ENCODE data around the gene PCNT. TPM values are rescaled to one million over a fixed set of nuclear protein-coding genes. Genes with fewer than 3 reads are reported as not detected.

The PCNT gene
- total and polyA plus RNA-seq, 9 of the 15 experiments (the other 6 are each of a cell fraction or from before 2014, with no cell fraction given) = 9.1 to 53.5 (median 31.3) TPM

GRCh38 chr21:46399129-46399528, 75.2 kb downstream of the PCNT start:
- H3K9me1 ChIP-seq (ENCODE audit: control insufficient read depth, insufficient read depth, low read length) = no peaks in the 10 kb centered on the region
- BruUV-seq (replicated peaks) = no TSS peak
- H3K27ac ChIP-seq (ENCODE audit: extremely low read depth, low read depth, low read length) = no peak overlapping the region
- no peaks in the 10 kb centered on the region for H3K27me3 ChIP-seq (ENCODE audit: control insufficient read depth in 2 of 2, insufficient read depth in 2 of 2, low read length in 2 of 2)
- H3K9me3 ChIP-seq (replicated peaks; ENCODE audit: control insufficient read depth, insufficient read depth, low read depth, low read length) = no peaks in the 10 kb centered on the region
- H3K36me3 ChIP-seq (ENCODE audit: control insufficient read depth, insufficient read depth, low read length) = peaks cover 67% of the 10 kb centered on the region; the same call in 2 of the 3 replicates
- H2AFZ ChIP-seq (ENCODE audit: low read depth, low read length) = no peak overlapping the region
- ATAC-seq (no peak), FAIRE-seq (no peak), DNase-seq (ENCODE audit: extremely low read depth in 1 of 4, low spot score in 3 of 4) (no peak)
- H3K79me2 ChIP-seq (ENCODE audit: control insufficient read depth, insufficient read depth, low read length) = no peaks in the 10 kb centered on the region
- H3K9ac ChIP-seq (ENCODE audit: insufficient read depth in 1 of 2, low read depth in 2 of 2, low read length in 2 of 2) = no peak overlapping the region
- H3K4me1 ChIP-seq (replicated peaks in 1 of 2; ENCODE audit: control insufficient read depth in 2 of 2, insufficient read depth in 2 of 2, low read length in 2 of 2) = peaks cover 0 to 10% of the 10 kb centered on the region in 2 experiments; a peak in 2 of 5 replicates
- ChIA-PET POLR2A (interaction anchor here (1.4 kb wide), 1 partner anchor 8 kb away, joined by 6 read pairs; no protein-coding TSS in a partner anchor), CTCF (ENCODE audit: low intra/inter-chr PET ratio) (interaction anchor here (0.6 kb wide), 1 partner anchor 1359 kb away, joined by 4 read pairs; no protein-coding TSS in a partner anchor)
- TF ChIP-seq ZNF830 (CRISPR knock-in tag; IDR thresholded peaks at IDR 0.05) (no peak), CHCHD3 (CRISPR knock-in tag; IDR thresholded peaks at IDR 0.05) (no peak)
- no peaks in the 10 kb centered on the region for H4K20me1 ChIP-seq (replicated peaks; ENCODE audit: control insufficient read depth, insufficient read depth, low read length)
- intact Hi-C loops (cut with micrococcal nuclease) = no loop called here
- in situ Hi-C loops (cut with MboI) = no loop called here
- H3K4me2 ChIP-seq (ENCODE audit: insufficient read depth, low read length) = no peak overlapping the region
- 93% methylated on average over 1 of the region's 1 CpG for WGBS (ENCODE audit: insufficient coverage, low coverage, missing lambda C conversion rate)
- H3K4me3 ChIP-seq = no peak overlapping the region

DNA sequence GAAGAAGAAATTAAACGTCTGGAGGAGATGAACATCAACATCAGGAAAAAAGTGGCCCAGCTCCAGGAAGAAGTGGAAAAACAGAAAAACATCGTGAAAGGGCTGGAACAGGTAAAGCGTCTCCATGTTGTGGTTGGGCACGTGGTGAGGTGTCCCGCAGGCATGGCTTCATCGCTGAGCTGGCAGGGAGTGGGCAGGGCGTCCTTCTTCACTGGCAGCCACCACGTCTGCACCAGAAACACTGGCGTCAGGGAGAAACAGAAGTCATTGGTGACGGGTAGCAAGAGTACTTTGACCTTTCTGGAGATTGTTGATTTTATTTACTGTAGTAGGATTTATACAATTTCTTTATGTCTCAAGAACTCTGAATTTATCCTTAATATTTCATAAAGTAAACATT, 75.7 kb downstream of the PCNT start:
- in situ Hi-C loops (cut with MboI) = no loop called here
- no peak for FAIRE-seq
- Histone ChIP-seq H3K36me3 (ENCODE audit: control insufficient read depth, insufficient read depth, low read length) (peaks cover 64% of the 10 kb centered on the region; the same call in 2 of the 3 replicates), H4K20me1 (replicated peaks; ENCODE audit: control insufficient read depth, insufficient read depth, low read length) (no peaks in the 10 kb centered on the region), H3K9me3 (replicated peaks; ENCODE audit: control insufficient read depth, insufficient read depth, low read depth, low read length) (no peaks in the 10 kb centered on the region), H3K9ac (ENCODE audit: insufficient read depth in 1 of 2, low read depth in 2 of 2, low read length in 2 of 2) (no peak overlapping the region), H3K79me2 (ENCODE audit: control insufficient read depth, insufficient read depth, low read length) (no peaks in the 10 kb centered on the region), H2AFZ (ENCODE audit: low read depth, low read length) (no peak overlapping the region), H3K27ac (ENCODE audit: extremely low read depth, low read depth, low read length) (no peak overlapping the region), H3K27me3 (ENCODE audit: control insufficient read depth in 2 of 2, insufficient read depth in 2 of 2, low read length in 2 of 2) (no peaks in the 10 kb centered on the region), H3K4me1 (replicated peaks in 1 of 2; ENCODE audit: control insufficient read depth in 2 of 2, insufficient read depth in 2 of 2, low read length in 2 of 2) (peaks cover 0 to 6% of the 10 kb centered on the region in 2 experiments; a peak in 1 of 5 replicates), H3K9me1 (ENCODE audit: control insufficient read depth, insufficient read depth, low read length) (no peaks in the 10 kb centered on the region), H3K4me2 (ENCODE audit: insufficient read depth, low read length) (no peak overlapping the region), H3K4me3 (no peak overlapping the region)
- ChIA-PET CTCF (ENCODE audit: low intra/inter-chr PET ratio) (interaction anchor here (0.6 kb wide), 1 partner anchor 1359 kb away, joined by 4 read pairs; no protein-coding TSS in a partner anchor), POLR2A (interaction anchor here (0.7 to 1.4 kb wide), 2 partner anchors 8 to 12 kb away, joined by 3 to 6 read pairs; no protein-coding TSS in a partner anchor)
- no peak for ATAC-seq
- BruUV-seq (replicated peaks) = no TSS peak
- intact Hi-C loops (cut with micrococcal nuclease) = loop anchor here (10.0 kb wide), 1 partner anchor 175 kb away; the partner anchor contains the start of gene LSS
- no peak for DNase-seq (ENCODE audit: extremely low read depth in 1 of 4, low spot score in 3 of 4)
- 83% methylated on average over 10 of the region's 10 CpGs for WGBS (ENCODE audit: insufficient coverage, low coverage, missing lambda C conversion rate)
- TF ChIP-seq CBX1 (IDR thresholded peaks at IDR 0.05; ENCODE audit: low read depth) (no peak), RNF2 (IDR thresholded peaks at IDR 0.05) (no peak), PHF20 (IDR thresholded peaks at IDR 0.05; ENCODE audit: partially characterized antibody) (no peak), NFIX (CRISPR knock-in tag; IDR thresholded peaks at IDR 0.05; ENCODE audit: low read depth) (no peak), SMARCC2 (IDR thresholded peaks at IDR 0.05; ENCODE audit: low read depth) (no peak), ARHGAP35 (IDR thresholded peaks at IDR 0.05; ENCODE audit: partially characterized antibody) (no peak)
- TF ChIP-seq, protein P1, sequence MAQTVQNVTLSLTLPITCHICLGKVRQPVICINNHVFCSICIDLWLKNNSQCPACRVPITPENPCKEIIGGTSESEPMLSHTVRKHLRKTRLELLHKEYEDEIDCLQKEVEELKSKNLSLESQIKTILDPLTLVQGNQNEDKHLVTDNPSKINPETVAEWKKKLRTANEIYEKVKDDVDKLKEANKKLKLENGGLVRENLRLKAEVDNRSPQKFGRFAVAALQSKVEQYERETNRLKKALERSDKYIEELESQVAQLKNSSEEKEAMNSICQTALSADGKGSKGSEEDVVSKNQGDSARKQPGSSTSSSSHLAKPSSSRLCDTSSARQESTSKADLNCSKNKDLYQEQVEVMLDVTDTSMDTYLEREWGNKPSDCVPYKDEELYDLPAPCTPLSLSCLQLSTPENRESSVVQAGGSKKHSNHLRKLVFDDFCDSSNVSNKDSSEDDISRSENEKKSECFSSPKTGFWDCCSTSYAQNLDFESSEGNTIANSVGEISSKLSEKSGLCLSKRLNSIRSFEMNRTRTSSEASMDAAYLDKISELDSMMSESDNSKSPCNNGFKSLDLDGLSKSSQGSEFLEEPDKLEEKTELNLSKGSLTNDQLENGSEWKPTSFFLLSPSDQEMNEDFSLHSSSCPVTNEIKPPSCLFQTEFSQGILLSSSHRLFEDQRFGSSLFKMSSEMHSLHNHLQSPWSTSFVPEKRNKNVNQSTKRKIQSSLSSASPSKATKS (CRISPR knock-in tag; IDR thresholded peaks at IDR 0.05) = no peak
- TF ChIP-seq, protein P2, sequence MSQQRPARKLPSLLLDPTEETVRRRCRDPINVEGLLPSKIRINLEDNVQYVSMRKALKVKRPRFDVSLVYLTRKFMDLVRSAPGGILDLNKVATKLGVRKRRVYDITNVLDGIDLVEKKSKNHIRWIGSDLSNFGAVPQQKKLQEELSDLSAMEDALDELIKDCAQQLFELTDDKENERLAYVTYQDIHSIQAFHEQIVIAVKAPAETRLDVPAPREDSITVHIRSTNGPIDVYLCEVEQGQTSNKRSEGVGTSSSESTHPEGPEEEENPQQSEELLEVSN (IDR thresholded peaks at IDR 0.05; ENCODE audit: borderline replicate concordance in 1 of 2, extremely low read depth in 1 of 2, insufficient read depth in 1 of 2, insufficient read length in 1 of 2, low read depth in 1 of 2, low read length in 1 of 2, poor library complexity in 1 of 2, severe bottlenecking in 1 of 2) = no peak
- TF ChIP-seq, protein P3, sequence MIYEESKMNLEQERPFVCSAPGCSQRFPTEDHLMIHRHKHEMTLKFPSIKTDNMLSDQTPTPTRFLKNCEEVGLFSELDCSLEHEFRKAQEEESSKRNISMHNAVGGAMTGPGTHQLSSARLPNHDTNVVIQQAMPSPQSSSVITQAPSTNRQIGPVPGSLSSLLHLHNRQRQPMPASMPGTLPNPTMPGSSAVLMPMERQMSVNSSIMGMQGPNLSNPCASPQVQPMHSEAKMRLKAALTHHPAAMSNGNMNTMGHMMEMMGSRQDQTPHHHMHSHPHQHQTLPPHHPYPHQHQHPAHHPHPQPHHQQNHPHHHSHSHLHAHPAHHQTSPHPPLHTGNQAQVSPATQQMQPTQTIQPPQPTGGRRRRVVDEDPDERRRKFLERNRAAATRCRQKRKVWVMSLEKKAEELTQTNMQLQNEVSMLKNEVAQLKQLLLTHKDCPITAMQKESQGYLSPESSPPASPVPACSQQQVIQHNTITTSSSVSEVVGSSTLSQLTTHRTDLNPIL (CRISPR knock-in tag; IDR thresholded peaks at IDR 0.05) = no peak
